HG02763 (cell line): ENCODE results near the gene TMEM52.
"Not testable (repeated sequence)": the region's sequence is repeated elsewhere in the genome, so short reads cannot be mapped to it uniquely, and the experiment has no call there.

ENCODE experiments used
- ATAC-seq: cut with Tn5 transposase; IDR thresholded peaks from one replicate; pipeline ENCODE4 v1.9.1; 2021; ENCODE audit warnings: mild to moderate bottlenecking, moderate library complexity; ENCODE audit not compliant: unreplicated experiment

Gene TMEM52

DNA sequence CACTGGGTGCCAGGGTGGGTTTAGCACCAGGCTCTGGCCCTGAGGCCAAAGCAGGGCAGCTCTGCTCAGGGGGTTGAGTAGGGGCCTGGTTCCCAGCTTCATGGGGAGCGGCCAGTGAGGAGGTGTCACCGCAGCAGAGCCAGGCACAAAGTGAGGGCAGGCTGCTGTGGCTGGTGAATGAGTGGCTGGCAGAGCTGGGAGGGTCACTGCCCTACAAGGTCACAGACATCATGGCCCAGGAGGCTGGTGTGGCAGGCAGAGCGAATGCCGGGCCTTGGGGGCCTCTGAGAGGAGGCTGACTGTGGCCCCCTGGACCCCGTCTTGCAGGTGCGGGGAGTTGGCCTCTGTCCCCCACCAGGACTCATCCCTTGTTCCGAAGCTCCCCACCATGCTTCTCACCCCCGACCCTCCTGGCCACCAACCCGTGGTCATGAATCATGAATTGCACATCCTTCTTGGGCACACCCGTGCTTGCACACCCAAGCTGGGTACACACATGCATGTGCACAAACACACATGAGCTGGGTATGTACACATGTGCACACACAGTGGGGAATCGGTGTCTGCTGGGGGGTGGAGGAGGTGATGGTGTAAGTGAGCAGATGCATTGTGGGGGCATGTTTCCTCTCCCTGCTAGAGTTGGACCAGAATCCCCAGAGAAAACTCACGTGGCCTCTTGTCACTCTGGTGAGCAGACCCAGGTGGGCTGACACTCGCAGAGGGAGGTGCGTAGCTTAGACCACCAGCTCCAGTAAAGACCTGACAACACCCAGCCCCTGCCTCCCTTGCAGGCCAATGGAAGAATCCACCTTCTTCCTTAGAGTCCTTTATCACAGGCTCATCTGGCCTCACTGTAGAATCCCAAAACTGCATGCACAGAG lies 23.4 kb downstream of the TMEM52 start:
- no peak for ATAC-seq

DNA sequence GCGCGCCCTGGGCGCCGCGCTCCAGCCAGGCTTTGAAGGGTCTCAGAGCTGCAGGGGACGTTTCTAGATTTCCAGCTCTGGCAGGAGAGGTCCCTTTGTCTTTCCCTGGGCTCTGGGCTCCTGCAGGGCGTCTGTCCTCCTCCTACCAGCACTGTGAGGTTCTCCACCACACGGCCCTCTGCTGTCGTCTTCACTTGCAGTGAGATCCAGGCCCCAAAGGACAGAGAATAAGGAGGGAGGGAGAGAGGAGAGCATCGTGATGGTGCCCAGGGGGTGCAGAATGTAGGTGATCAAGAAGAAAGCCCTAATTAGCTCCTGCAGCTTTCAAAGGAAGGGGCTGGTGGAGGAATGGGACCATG lies 24.0 kb downstream of the TMEM52 start:
- no peak for ATAC-seq

DNA sequence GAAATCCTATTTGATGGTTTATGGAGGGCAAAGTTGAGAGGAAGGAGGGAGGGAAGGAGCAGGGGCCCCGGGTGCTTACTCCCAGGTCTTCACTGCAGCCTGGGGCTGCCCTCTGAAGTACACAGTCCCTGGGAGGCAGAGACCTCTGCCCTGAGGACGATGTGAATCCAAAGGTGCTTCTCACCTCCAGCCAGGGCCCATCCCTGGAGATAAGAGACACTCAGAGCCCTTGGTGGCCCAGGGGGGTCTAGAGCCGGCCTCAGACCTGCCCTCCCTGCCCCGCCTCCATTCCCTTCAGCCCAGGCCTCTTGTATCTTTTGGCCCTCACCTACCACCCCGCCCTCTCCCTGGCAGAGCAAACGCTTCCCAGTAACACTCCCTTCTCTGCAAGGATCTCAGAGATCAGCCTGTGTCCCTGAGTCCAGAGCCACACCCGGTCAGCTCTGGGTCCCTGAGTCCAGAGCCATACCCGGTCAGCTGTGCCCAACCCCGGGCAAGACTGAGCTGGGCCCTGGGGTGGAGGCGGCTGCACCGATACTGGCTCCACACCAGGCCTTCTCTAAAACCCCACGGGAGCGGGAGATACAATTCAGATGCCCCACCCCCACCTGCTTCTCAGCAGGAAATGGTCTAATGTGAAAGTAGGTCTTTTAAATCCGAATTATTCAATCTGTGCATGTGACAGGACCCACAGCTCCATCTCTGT lies 24.6 kb downstream of the TMEM52 start:
- no peak for ATAC-seq

DNA sequence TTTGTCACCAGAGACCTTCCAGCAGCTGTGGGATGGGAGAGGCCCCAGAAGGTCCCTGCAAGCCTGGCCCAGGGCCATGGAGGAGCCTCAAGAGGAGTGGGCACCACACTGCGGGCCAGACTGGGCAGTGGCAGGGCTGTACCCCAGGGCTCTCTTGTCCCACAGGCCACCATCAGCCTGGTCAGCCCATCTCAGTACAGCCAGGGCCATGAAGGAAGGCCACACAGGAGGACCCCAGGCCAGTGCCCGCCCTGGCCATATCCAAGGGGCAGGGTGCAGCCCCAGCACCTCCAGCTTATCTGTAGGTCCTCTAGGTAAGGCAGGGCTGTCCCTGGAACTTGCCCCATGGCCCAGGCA lies 25.1 kb downstream of the TMEM52 start:
- ATAC-seq: no peak

DNA sequence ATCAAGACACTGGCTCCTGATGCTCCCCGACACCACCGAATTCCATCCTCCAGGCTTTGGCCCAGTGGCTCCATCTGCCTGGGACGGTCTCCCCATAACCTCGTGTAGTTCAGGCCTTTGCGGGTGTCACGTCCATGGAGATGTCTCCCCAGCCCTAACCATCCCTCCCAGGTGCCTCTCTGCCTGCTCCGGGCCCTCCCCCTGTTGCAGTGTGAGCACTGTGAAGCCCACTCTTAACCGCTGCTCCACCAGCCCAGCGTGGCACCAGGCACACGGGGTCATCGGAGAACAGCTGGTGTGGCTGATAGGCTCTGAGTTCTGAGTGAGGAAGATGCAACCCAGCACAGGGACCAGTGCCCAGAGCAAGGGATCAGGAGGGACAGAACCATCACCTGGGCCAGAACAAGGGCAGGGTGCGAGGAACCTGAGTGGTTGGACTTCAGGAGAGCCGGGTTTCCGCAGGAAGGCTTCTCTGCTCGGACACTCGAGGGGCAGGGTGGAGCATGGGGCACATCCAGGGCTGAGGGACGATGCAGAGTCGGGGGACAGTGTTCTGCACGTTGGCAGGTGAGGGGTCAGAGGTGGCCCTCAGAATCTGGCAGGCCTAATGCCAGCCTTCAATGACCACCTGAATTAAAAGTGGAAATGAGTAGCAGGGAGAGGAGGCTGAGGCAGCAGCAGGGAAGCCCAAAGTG lies 25.6 kb downstream of the TMEM52 start:
- no peak for ATAC-seq

DNA sequence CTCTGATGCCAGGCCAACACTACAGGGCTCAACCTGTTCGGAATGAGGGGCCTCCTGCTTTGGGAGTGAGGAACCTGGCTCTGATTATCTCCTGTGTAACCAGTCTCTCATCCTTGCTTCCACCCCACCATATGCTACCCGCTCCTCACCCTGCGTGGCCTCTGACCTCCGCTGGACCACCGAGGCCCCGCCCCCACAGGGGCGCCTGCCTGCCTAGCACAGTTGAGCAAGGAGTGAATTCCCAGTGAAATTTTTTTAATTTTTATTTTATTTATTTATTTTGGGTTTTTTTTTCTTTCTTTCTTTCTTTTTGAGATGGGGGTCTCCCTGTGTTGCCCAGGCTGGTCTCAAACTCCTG lies 26.3 kb downstream of the TMEM52 start:
- ATAC-seq: no peak

DNA sequence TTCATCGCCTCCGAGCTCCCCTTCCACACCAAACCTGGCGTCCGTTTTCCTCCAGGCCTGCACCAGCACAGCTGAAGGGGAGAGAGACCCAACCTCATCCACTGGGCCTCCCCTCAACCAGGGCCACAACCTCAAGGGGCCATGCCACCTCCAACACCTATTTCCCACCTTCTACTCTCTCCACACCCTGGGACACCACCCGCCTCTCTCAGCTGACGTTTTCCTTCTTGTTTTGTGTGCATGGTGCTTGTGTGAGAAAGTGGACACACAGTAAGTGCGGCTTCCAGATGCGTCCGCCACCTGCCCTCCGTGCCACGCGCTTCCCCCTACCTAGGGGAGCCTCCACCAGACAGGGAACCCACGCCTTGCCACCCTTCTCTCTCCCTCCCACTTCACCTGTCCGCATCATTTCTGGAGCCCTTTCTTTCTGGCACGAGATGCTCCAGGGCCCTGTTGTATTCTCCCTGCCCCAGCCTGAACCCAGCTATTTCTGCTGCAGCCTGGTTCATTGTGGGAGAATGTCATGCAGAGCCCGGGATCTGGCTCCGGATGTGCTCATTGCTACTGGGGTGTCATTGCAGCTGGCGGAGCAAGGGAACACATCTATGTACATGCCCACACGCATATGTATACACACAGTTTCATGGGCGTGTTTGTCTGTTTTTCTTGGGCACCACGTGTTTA lies 26.9 kb downstream of the TMEM52 start:
- ATAC-seq: no peak

DNA sequence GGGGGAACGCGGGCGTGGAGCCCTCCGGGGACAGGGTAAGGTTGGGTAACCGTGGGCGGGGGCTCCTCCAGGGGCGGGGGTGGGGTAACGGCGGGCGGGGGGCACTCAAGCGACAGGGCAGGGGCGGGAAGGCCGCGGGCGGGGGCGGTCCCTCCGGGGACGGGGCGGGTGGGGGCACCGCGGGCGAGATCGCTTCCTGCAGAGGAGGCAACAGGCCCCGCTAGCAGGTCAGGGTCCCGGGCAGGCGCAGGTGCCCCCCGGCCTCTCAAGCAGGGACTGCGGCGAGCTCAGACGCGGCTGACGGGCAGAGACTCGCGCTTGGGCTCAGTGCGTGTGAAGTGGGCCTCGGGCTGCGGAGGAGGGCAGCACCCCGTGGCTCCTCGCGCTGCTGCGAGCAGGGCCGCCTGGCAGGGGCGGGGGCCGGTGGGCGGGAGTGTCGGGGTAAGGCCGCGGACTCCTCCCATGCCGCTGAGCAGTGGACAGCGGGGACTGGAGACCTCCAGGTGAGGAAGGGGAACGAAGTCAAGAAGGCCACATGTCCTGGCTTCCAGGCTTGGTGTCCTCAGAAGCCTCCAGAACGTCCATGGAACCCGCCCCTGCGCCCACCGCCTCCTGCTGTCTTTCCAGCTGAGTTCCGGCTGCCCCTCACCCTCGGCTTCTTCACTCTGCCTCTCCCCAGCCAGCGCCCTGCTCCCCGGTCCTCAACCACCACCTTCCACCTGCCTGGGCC lies 27.6 kb downstream of the TMEM52 start:
- ATAC-seq: peak; percentile 2

DNA sequence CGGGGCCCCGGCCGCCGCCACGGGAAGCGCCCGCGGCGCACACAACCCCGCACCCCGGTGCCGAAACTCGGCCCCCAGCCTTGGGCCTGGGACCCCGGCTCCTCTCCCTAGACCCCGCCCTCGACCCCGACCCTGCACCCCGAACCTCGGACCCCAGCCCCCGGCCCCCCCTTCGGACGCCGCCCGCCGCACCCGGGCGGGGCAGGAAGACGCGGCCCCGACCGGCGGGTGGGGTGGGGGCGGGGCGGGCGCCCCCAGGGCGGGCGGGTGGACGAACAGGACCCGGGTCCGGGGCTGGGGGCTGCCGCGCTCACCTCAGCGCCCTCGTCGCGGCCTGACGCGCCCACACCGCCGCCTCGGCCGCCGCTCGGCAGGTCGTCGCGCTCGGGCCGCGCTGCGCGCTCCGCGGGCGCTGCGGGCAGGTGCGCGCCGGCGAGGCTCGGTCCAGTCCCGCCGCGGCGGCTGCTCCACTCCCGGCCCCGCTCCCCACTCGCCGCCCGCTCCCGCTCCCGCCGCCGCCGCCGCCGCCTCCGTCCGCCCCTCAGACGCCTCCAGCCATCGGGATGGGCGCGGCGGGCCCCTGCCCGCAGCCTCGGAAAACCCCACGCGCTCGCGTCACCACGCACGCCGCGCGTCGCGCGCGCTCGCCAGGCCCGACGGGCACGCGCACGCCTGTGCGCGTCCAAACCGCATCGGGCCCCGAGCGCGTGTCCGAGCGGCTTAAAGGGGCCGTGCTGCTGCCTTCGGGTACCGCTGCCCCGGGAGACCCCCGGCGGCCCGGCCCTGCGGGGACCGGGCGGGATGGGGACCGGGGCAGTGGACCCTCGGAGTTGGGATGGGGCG lies 28.4 kb downstream of the TMEM52 start, which contains the start of gene GNB1:
GNB1 (minus strand) TSS at position 582 of the 843 bp plus-strand sequence. CDS start 65,634 bp downstream, outside the sequence.
- peak; percentile 79 for ATAC-seq

DNA sequence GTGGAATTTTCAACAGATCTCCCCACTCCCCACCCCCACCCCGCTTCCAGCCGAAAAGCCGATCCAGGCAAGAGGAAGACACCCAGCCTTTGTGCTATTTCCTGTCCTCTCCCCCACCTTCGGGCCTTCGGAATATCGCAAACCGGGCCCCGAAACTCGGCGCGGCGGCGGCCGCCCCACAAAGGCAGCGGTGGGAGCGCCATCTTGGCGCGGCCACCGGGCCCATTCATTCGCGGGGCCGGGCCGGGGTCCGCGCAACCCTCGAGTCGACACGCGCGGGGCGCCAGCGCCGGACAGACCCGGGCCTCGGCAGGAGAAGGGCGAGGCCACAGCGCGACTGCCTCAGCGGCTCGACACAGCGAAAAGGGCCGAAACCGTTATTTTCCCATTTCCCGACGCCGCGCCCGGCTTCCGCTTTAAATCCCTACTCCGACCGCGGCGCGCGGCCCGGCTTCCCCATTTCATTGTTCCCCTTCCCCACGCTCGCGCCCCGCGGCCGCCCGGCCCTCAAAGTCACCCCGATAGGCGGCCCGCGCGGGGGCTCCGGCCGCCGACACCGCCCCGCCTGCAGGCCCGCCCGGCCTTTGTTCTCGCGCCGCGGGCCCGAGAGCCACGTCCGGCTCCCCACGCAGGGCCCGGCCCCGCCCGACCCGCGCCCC lies 29.1 kb downstream of the TMEM52 start:
- ATAC-seq: peak; percentile 21

DNA sequence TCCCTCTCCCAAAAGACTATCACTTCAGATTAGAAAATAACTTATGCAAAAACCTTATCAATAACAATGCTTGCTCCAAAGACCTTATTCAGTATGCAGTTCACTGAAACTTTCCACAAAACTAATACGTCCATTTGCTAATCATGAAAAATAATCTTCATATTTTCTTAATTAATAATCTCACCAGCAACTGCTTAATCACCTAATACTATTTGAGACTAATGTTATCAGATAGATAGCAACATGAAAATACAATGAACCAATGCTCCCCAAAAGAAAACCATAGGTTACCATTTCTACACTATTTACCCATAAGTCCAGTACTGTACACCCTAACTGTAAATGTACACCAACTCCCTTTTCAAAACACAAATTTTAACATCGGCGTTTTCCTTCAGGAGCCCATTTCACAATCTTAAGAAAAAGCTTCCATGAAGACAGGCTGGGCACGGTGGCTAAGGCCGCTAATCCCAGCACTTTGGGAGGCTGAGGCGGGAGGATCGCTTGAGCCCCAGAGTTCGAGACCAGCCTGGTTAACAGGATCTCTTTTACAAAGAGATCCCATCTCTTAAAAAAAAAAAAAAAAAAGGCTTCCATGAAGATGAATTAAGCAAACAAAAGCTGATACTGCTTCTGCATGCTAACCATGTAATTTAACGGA lies 29.9 kb downstream of the TMEM52 start:
- ATAC-seq: no peak

DNA sequence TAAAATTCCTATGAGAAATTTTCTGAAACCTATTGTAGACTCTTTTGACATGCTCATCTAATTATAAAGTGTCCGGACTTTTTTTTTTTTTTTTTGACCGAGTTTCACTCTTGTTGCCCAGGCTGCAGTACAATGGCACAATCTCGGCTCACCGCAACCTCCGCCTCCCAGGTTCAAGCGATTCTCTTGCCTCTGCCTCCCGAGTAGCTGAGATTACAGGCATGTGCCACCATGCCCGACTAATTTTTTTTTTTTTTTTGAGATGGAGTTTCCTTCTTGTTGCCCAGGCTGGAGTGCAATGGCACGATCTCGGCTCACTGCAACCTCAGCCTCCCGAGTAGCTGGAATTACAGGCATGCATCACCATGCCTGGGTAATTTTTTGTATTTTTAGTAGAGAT lies 35.2 kb downstream of the TMEM52 start:
- not testable (repeated sequence) for ATAC-seq

DNA sequence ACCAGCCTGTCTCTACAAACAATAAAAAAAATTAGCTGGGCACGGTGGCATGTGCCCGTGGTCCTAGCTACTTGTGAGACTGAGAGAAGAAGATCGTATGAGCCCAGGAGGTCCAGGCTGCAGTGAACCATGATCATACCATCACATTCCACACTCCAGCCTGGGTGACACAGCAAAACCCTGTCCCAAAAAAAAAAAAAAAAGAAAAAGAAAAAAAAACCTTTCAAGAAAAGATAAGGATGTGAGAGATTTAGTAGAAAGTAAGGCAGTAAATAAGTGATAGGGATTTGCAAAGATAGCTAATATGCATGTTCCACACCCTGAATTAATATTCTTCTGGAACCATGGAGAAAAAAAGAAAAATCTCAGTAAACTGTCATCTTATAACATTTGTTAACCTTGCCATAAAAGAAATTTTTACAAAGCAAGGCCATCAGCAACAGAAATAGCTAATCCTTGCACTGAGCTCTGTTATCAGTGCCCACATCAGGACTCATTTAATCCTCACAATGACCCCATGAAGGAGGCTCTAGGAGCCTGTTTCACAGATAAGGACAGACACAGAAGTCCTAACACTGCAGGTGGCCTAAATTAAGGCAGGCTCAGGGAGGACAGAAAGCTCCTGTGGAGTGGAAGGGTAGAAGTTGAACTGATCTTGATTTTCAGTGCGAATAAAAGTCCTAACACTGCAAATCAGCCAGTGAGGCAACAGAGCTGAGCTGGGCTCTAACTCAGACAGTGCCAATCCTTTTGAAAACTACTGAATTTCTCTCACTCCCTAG lies 35.8 kb downstream of the TMEM52 start:
- ATAC-seq: no peak

DNA sequence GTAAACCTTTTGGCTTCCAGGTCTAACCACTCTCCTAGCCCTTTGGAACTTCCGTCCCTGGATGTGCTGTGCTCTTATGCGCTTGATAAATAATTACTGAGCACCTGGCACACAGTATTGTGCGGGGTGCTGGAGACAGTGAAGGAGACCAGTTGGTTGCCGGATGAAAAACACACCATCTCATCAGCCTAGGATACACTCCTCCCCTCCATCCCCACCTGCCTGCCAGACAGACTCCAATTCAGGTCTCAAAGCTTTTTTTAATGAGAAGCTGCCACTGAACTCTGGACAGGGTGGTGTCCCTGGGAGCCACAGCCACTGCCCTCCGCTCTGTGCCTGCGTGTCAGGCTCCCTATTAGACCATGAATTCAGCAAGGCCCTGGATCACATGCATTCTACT lies 37.4 kb downstream of the TMEM52 start:
- ATAC-seq: no peak

DNA sequence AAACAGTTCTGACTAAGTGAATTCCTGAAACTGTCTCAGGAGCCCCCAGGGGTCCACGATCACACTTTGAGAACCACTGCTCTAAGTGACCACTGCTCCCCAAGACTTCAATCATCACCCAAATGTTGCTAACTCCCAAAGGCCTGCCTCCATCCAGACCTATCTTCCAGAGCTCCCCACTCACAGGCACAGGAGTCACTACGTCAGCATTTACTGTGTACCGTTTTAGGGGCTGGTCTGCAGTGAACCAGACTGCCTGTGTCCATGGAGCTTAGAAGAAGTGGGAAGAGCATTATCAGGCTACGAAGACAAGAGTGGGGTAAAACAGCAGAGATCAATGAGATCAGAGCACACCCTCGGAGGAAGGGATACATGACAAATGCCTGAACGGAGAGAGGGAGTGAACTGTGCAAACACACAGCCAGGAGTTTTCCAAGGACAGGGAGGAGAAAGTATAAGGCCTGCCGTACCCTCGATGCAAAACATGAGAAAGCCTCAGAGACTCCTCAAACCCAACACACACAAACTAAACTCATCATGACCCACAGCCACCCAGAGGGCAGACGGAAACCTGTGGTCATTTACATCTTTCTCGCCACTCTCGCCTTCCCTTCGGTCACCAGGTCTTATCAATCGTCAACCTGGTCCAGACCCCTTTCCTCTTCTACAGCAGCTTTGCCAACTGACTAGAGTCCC lies 38.3 kb downstream of the TMEM52 start:
- ATAC-seq: no peak

DNA sequence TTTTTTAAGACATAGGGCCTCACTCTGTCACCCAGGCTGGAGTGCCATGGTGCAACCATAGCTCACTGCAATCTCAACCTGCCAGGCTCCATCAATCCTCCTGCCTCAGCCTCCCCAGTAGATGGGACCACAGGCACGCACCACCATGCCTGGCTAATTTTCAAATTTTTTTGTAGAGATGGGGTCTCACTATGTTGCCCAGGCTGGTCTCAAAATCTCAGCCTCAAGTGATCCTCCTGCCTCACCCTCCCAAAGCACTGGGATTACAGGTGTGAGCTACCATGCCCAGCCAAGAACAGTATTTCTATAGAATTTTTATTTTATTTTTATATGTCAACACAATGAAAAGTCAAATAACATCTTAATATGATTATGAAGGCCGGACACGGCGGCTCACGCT lies 39.1 kb downstream of the TMEM52 start:
- ATAC-seq: no peak

DNA sequence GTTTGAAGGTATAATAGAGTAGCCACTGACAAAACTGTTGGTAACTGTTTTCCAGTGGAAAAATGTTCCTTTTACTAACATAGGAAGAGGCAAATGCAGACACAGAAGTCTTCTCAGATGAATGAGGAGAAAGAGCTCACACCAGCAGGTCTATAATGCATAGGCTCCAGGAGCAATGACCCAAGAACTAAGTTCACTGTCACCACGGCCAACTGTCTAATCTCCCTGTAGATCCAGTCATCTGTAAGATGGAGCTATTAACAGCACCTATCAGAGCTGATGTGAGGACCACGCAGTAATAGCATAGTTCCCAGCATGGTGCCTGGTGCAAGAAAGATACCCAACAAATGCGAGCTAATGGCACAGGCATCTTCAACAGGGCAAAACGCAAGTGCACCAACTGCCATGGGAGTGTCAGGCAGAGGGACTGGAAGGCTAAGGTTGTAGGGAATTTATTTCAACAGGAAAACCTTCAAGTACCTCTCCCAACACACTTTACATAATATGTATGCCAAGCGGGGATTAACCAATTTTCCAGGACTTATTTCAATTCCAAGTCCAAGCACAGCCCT lies 41.1 kb downstream of the TMEM52 start:
- no peak for ATAC-seq
